Activated T-helper 1 cell treated with anti-CD3 and anti-CD28 coated beads, Interleukin-12 subunit alpha, Interleukin-12 subunit beta, Interleukin-2, Interleukin-4 antibody, amounts not matched to agents 30 ng/mL and 10 ng/mL and 1 ng/mL, durations not matched to agents 14 hours and 24 hours and 36 hours (primary cell): ENCODE measurements around the gene GPC5. TPM values are rescaled to one million over a fixed set of nuclear protein-coding genes. Genes with fewer than 3 reads are reported as not detected.
"Not testable (repeated sequence)": the region's sequence is repeated elsewhere in the genome, so short reads cannot be mapped to it uniquely, and the experiment has no call there.

ENCODE experiments used
- DNase-seq: peaks from one replicate; pipeline ENCODE4 v3.0.0; 2021; ENCODE audit warnings: low spot score
- H3K27ac Mint-ChIP-seq: one replicate; pipeline ENCODE4 v1.8.0; 2021; ENCODE audit warnings: mild to moderate bottlenecking, mixed read lengths
- H3K27me3 Mint-ChIP-seq: one replicate; pipeline ENCODE4 v1.8.0; 2022; ENCODE audit warnings: mild to moderate bottlenecking, moderate library complexity, mixed read lengths; ENCODE audit not compliant: insufficient read depth
- H3K36me3 Mint-ChIP-seq: one replicate; pipeline ENCODE4 v1.8.0; 2021; ENCODE audit warnings: low read depth, mixed read lengths
- H3K4me1 Mint-ChIP-seq: one replicate; pipeline ENCODE4 v1.8.0; 2021; ENCODE audit warnings: low read depth, mixed read lengths
- H3K4me3 Mint-ChIP-seq: one replicate; pipeline ENCODE4 v1.8.0; 2021; ENCODE audit warnings: mild to moderate bottlenecking, moderate library complexity, mixed read lengths
- H3K9me3 Mint-ChIP-seq: one replicate; pipeline ENCODE4 v1.8.0; 2021; ENCODE audit warnings: mixed read lengths
- intact Hi-C: fragments of 100-400 bp; cut with micrococcal nuclease; formaldehyde crosslinking; loops from one replicate; pipeline ENCODE4 v1.15.1; 2024
- total RNA-seq: library from RNA; stranded (reverse); gene quantifications from 2 replicates; pipeline ENCODE4 v1.2.3, GENCODE V29; 2022

The GPC5 gene
- total RNA-seq, 1 donor from 2014 or later = not detected

GRCh38 chr13:91778123-91778522, 379.7 kb downstream of the GPC5 start:
- Mint-ChIP-seq H3K27me3 (no peaks in the 10 kb centered on the region), H3K9me3 (no peaks in the 10 kb centered on the region), H3K36me3 (no peaks in the 10 kb centered on the region), H3K4me1 (no peaks in the 10 kb centered on the region), H3K4me3 (no peak overlapping the region), H3K27ac (no peak overlapping the region)
- DNase-seq = no peak
- intact Hi-C loops = no loop called here

GRCh38 chr13:91781982-91782691, 383.7 kb downstream of the GPC5 start:
- H3K4me3 Mint-ChIP-seq, H3K4me1 Mint-ChIP-seq, H3K36me3 Mint-ChIP-seq, H3K27ac Mint-ChIP-seq, intact Hi-C loops, H3K9me3 Mint-ChIP-seq, H3K27me3 Mint-ChIP-seq, DNase-seq: not testable (repeated sequence)

- Mint-ChIP-seq H3K9me3 (no peaks in the 10 kb centered on the region), H3K4me1 (no peaks in the 10 kb centered on the region), H3K4me3 (no peak overlapping the region), H3K36me3 (no peaks in the 10 kb centered on the region), H3K27ac (no peak overlapping the region), H3K27me3 (no peaks in the 10 kb centered on the region)
- intact Hi-C loops = loop anchor here (5.0 kb wide), 1 partner anchor 137 kb away; no protein-coding TSS in a partner anchor
- no peak for DNase-seq
Measured at GRCh38 chr13:91785431-91786119, 387.2 kb downstream of the GPC5 start.

- Mint-ChIP-seq H3K4me3 (no peak overlapping the region), H3K27me3 (no peaks in the 10 kb centered on the region), H3K27ac (no peak overlapping the region), H3K36me3 (no peaks in the 10 kb centered on the region), H3K9me3 (no peaks in the 10 kb centered on the region), H3K4me1 (no peaks in the 10 kb centered on the region)
- no peak for DNase-seq
- intact Hi-C loops = no loop called here
Measured at GRCh38 chr13:91792054-91792453, 393.6 kb downstream of the GPC5 start.

GRCh38 chr13:91797567-91797966, 399.1 kb downstream of the GPC5 start:
- H3K4me1 Mint-ChIP-seq = no peaks in the 10 kb centered on the region
- H3K9me3 Mint-ChIP-seq = no peaks in the 10 kb centered on the region
- H3K27ac Mint-ChIP-seq = no peak overlapping the region
- DNase-seq = no peak
- no peaks in the 10 kb centered on the region for H3K36me3 Mint-ChIP-seq
- intact Hi-C loops = no loop called here
- H3K27me3 Mint-ChIP-seq = no peaks in the 10 kb centered on the region
- H3K4me3 Mint-ChIP-seq = no peak overlapping the region

GRCh38 chr13:91798338-91798737, 399.9 kb downstream of the GPC5 start:
- H3K4me1 Mint-ChIP-seq = not testable (repeated sequence)

GRCh38 chr13:91801772-91802171, 403.4 kb downstream of the GPC5 start:
- H3K27me3 Mint-ChIP-seq, DNase-seq, intact Hi-C loops, H3K4me1 Mint-ChIP-seq, H3K9me3 Mint-ChIP-seq, H3K4me3 Mint-ChIP-seq, H3K36me3 Mint-ChIP-seq, H3K27ac Mint-ChIP-seq: not testable (repeated sequence)

More at GRCh38 chr13:91798338-91798737, 399.9 kb downstream of the GPC5 start:
- DNase-seq, H3K4me3 Mint-ChIP-seq, intact Hi-C loops, H3K27ac Mint-ChIP-seq, H3K9me3 Mint-ChIP-seq, H3K27me3 Mint-ChIP-seq, H3K36me3 Mint-ChIP-seq: not testable (repeated sequence)

- no peaks in the 10 kb centered on the region for H3K4me1 Mint-ChIP-seq
- no peak overlapping the region for H3K4me3 Mint-ChIP-seq
- no peak overlapping the region for H3K27ac Mint-ChIP-seq
- DNase-seq = no peak
- no peaks in the 10 kb centered on the region for H3K9me3 Mint-ChIP-seq
- H3K36me3 Mint-ChIP-seq = no peaks in the 10 kb centered on the region
- H3K27me3 Mint-ChIP-seq = no peaks in the 10 kb centered on the region
- intact Hi-C loops = no loop called here
Measured at GRCh38 chr13:91802957-91803356, 404.5 kb downstream of the GPC5 start.

GRCh38 chr13:91804724-91805123, 406.3 kb downstream of the GPC5 start:
- Mint-ChIP-seq H3K27ac (no peak overlapping the region), H3K4me3 (no peak overlapping the region), H3K9me3 (no peaks in the 10 kb centered on the region), H3K27me3 (no peaks in the 10 kb centered on the region), H3K4me1 (no peaks in the 10 kb centered on the region), H3K36me3 (no peaks in the 10 kb centered on the region)
- intact Hi-C loops = no loop called here
- DNase-seq = no peak

GRCh38 chr13:91805605-91806004, 407.2 kb downstream of the GPC5 start:
- no peak for DNase-seq
- no peak overlapping the region for H3K27ac Mint-ChIP-seq
- H3K4me1 Mint-ChIP-seq = no peaks in the 10 kb centered on the region
- H3K27me3 Mint-ChIP-seq = no peaks in the 10 kb centered on the region
- no peaks in the 10 kb centered on the region for H3K9me3 Mint-ChIP-seq
- intact Hi-C loops = no loop called here
- H3K4me3 Mint-ChIP-seq = no peak overlapping the region
- no peaks in the 10 kb centered on the region for H3K36me3 Mint-ChIP-seq

- no peaks in the 10 kb centered on the region for H3K27me3 Mint-ChIP-seq
- no peak overlapping the region for H3K27ac Mint-ChIP-seq
- no peaks in the 10 kb centered on the region for H3K9me3 Mint-ChIP-seq
Measured at GRCh38 chr13:91809161-91809560, 410.7 kb downstream of the GPC5 start.

GRCh38 chr13:91813253-91813652, 414.8 kb downstream of the GPC5 start:
- H3K36me3 Mint-ChIP-seq = no peaks in the 10 kb centered on the region
- no peaks in the 10 kb centered on the region for H3K27me3 Mint-ChIP-seq
- H3K4me3 Mint-ChIP-seq = no peak overlapping the region
- no peaks in the 10 kb centered on the region for H3K4me1 Mint-ChIP-seq
- intact Hi-C loops = no loop called here
- no peaks in the 10 kb centered on the region for H3K9me3 Mint-ChIP-seq
- no peak for DNase-seq
- no peak overlapping the region for H3K27ac Mint-ChIP-seq

More at GRCh38 chr13:91809161-91809560, 410.7 kb downstream of the GPC5 start:
- H3K4me1 Mint-ChIP-seq = no peaks in the 10 kb centered on the region
- DNase-seq = no peak
- H3K4me3 Mint-ChIP-seq = no peak overlapping the region
- no peaks in the 10 kb centered on the region for H3K36me3 Mint-ChIP-seq
- intact Hi-C loops = no loop called here

GRCh38 chr13:91816263-91816807, 417.9 kb downstream of the GPC5 start:
- Mint-ChIP-seq H3K4me1 (no peaks in the 10 kb centered on the region), H3K4me3 (no peak overlapping the region), H3K9me3 (no peaks in the 10 kb centered on the region), H3K27me3 (no peaks in the 10 kb centered on the region), H3K27ac (no peak overlapping the region), H3K36me3 (no peaks in the 10 kb centered on the region)
- intact Hi-C loops = no loop called here
- DNase-seq = no peak
